ENCODE measurements around the gene MEIS3. TPM values are rescaled to one million over a fixed set of nuclear protein-coding genes. Genes with fewer than 3 reads are reported as not detected.

MEIS3 gene
- total RNA-seq, 1 experiment from 2014 or later: 9.6 TPM

DNA sequence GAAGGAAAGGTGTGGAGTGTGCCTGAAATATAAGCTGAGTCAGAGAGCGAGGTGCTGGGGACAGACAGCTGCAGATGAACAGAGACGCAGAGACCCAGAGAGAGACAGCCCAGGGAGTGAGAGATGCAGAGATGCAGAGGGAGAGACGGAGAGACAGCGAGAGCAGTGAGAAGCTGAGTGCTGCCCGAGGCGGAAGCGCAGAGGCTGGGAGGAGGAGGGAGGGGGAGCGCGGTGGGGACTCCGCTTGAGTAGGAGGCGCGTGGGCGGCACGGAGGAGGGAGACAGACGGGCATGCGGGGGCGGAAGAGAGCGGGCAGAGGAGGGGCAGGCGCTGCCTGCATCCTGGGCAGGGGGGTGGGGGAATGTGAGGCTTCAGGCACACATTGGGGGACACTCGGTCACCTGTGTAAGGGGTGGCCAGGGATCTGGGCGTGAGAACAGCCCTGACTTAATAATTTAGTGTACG lies 26.6 kb upstream of the MEIS3 start:
- H3K27me3 ChIP-seq (replicated peaks; ENCODE audit: insufficient read depth, low read depth, low read length, poor library complexity): peaks cover 7% of the 10 kb centered on the region
- CTCF ChIA-PET: interaction anchor here (0.7 to 1.2 kb wide), 3 partner anchors 18 to 75 kb away, joined by 3 to 14 read pairs (median 3); partner anchors contain the start of gene KPTN
- peaks cover 17% of the 10 kb centered on the region for H3K4me1 ChIP-seq (ENCODE audit: insufficient read depth, low read length, poor library complexity, severe bottlenecking)
- DNase-seq (ENCODE audit: low spot score): peak; percentile 67
- intact Hi-C loops (cut with micrococcal nuclease; ENCODE audit: unreplicated experiment): loop anchor here (2.0 kb wide), 1 partner anchor 69 kb away; the partner anchor contains the start of gene NAPA
- BruUV-seq (replicated peaks): no TSS peak
- peak overlapping the region; percentile 20 for H3K4me3 ChIP-seq (ENCODE audit: low read depth, low read length, poor library complexity, severe bottlenecking)
- POLR2A ChIA-PET (ENCODE audit: low non-redundant PET): no interaction called here
- TF ChIP-seq, protein P1, sequence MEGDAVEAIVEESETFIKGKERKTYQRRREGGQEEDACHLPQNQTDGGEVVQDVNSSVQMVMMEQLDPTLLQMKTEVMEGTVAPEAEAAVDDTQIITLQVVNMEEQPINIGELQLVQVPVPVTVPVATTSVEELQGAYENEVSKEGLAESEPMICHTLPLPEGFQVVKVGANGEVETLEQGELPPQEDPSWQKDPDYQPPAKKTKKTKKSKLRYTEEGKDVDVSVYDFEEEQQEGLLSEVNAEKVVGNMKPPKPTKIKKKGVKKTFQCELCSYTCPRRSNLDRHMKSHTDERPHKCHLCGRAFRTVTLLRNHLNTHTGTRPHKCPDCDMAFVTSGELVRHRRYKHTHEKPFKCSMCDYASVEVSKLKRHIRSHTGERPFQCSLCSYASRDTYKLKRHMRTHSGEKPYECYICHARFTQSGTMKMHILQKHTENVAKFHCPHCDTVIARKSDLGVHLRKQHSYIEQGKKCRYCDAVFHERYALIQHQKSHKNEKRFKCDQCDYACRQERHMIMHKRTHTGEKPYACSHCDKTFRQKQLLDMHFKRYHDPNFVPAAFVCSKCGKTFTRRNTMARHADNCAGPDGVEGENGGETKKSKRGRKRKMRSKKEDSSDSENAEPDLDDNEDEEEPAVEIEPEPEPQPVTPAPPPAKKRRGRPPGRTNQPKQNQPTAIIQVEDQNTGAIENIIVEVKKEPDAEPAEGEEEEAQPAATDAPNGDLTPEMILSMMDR (conservative IDR thresholded peaks at IDR 0.05; ENCODE audit: low read depth, low read length): no peak
- no peak for TF ChIP-seq EZH2 (IDR thresholded peaks at IDR 0.05; ENCODE audit: borderline replicate concordance, low read depth, low read length, poor library complexity, severe bottlenecking)
- no peak overlapping the region for H3K27ac ChIP-seq (ENCODE audit: low read depth, low read length, poor library complexity, severe bottlenecking)
- no peaks in the 10 kb centered on the region for H3K9me3 ChIP-seq (ENCODE audit: low read depth, low read length, poor library complexity, severe bottlenecking)
- no peaks in the 10 kb centered on the region for H3K36me3 ChIP-seq (ENCODE audit: insufficient read depth, low read length, poor library complexity, severe bottlenecking)

DNA sequence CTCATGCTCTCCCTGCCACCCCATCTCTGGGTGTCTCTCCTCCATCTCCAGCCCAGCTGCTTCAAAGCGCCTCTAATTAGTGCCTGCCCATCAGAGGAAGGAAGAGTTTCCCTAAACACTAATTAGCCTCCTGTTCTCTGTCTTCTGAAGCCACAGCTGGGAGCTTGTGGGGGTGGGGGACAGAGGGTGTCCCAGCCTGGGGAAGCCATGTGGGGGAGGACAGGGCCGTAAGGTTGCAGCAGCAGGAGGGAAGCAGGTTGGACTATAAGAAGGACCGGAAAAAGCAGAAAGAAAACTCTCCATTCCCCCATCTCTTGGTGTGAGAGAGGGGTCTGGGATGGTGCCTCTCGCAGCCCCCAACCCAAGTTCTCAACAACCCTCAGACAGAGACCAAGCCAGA lies 26.2 kb upstream of the MEIS3 start:
- no peak overlapping the region for H3K27ac ChIP-seq (ENCODE audit: low read depth, low read length, poor library complexity, severe bottlenecking)
- TF ChIP-seq EZH2 (IDR thresholded peaks at IDR 0.05; ENCODE audit: borderline replicate concordance, low read depth, low read length, poor library complexity, severe bottlenecking): no peak
- TF ChIP-seq, protein P1 (conservative IDR thresholded peaks at IDR 0.05; ENCODE audit: low read depth, low read length): no peak
- BruUV-seq (replicated peaks): no TSS peak
- DNase-seq (ENCODE audit: low spot score): no peak
- H3K4me3 ChIP-seq (ENCODE audit: low read depth, low read length, poor library complexity, severe bottlenecking): peak overlapping the region; percentile 20
- POLR2A ChIA-PET (ENCODE audit: low non-redundant PET): no interaction called here
- CTCF ChIA-PET: interaction anchor here (0.7 to 1.2 kb wide), 3 partner anchors 17 to 75 kb away, joined by 3 to 14 read pairs (median 3); partner anchors contain the start of gene KPTN
- intact Hi-C loops (cut with micrococcal nuclease; ENCODE audit: unreplicated experiment): no loop called here
- H3K27me3 ChIP-seq (replicated peaks; ENCODE audit: insufficient read depth, low read depth, low read length, poor library complexity): peaks cover 7% of the 10 kb centered on the region
- H3K36me3 ChIP-seq (ENCODE audit: insufficient read depth, low read length, poor library complexity, severe bottlenecking): no peaks in the 10 kb centered on the region
- H3K4me1 ChIP-seq (ENCODE audit: insufficient read depth, low read length, poor library complexity, severe bottlenecking): peaks cover 17% of the 10 kb centered on the region
- no peaks in the 10 kb centered on the region for H3K9me3 ChIP-seq (ENCODE audit: low read depth, low read length, poor library complexity, severe bottlenecking)

DNA sequence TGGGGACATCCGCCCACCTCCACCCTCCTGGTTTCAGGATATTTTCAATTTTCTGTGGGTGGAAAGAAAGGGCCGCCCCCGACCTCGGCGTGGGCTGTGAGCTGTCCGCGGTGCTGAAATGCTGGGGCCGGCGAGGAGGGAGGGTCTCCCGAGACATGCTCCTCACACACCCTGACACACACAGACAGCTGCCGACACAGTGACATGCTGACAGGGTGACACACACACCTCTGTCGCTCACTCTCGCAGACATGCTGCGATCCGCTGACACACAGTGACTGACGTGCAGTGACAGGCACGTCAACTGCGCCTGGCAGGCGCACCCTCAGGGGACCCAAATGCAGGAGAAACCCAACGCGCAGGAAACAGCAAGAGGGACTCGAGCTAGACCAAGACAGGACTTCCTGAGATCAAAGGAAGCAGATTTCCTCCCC lies 25.1 kb upstream of the MEIS3 start:
- ChIA-PET POLR2A (ENCODE audit: low non-redundant PET) (no interaction called here), CTCF (no interaction called here)
- H3K9me3 ChIP-seq (ENCODE audit: low read depth, low read length, poor library complexity, severe bottlenecking): no peaks in the 10 kb centered on the region
- H3K36me3 ChIP-seq (ENCODE audit: insufficient read depth, low read length, poor library complexity, severe bottlenecking): no peaks in the 10 kb centered on the region
- no peak overlapping the region for H3K4me3 ChIP-seq (ENCODE audit: low read depth, low read length, poor library complexity, severe bottlenecking)
- TF ChIP-seq, protein P1 (conservative IDR thresholded peaks at IDR 0.05; ENCODE audit: low read depth, low read length): no peak
- no peak for TF ChIP-seq EZH2 (IDR thresholded peaks at IDR 0.05; ENCODE audit: borderline replicate concordance, low read depth, low read length, poor library complexity, severe bottlenecking)
- intact Hi-C loops (cut with micrococcal nuclease; ENCODE audit: unreplicated experiment): no loop called here
- peaks cover 17% of the 10 kb centered on the region for H3K4me1 ChIP-seq (ENCODE audit: insufficient read depth, low read length, poor library complexity, severe bottlenecking)
- H3K27ac ChIP-seq (ENCODE audit: low read depth, low read length, poor library complexity, severe bottlenecking): no peak overlapping the region
- DNase-seq (ENCODE audit: low spot score): peak; percentile 39
- BruUV-seq (replicated peaks): no TSS peak
- peaks cover 7% of the 10 kb centered on the region for H3K27me3 ChIP-seq (replicated peaks; ENCODE audit: insufficient read depth, low read depth, low read length, poor library complexity)

Data from A673 (cell line).